NCI-H510A (cell line): ENCODE results near the gene HDAC9.
"Not testable (repeated sequence)": the region's sequence is repeated elsewhere in the genome, so short reads cannot be mapped to it uniquely, and the experiment has no call there.

Experiments
- DNase-seq: peaks from one replicate; lab custom pipeline; 2025; lab: John Stamatoyannopoulos, UW

HDAC9 gene

DNA sequence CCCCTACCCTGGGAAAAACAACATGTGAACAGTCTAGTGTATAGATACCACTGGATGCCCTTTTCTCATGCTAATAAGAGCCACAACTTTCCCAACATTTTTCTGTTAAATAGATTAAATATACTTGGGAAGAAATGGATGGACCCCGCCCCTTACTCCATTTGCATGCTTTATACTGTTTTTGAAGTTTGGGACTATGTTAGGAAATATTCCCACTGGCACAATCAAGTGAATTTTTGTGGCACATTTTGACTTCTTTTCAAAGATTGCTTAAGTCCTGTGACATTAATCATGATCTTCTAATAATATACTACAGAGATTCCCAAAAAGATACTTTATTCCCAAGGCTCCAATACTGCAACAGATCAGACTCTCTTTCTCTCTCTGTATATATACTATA, 405.3 kb downstream of the HDAC9 start:
- no peak for DNase-seq

DNA sequence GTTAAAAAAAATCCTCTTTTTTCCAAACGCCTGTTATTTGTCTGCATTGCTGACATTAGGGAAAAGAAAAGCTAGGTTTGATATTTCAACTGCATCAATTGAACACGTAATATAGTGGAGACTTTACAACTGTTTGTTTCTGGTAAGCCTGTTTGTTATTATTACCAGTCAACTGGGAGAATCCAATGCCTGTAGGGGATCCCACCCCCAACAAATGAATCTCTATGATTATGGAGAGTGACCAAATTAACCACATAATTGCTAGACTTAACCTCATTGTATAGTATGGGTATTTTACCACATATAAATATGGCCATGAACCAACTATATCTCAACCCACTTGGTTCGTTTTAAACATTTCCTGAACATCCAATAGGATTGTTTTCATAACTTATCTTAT, 405.8 kb downstream of the HDAC9 start:
- no peak for DNase-seq

DNA sequence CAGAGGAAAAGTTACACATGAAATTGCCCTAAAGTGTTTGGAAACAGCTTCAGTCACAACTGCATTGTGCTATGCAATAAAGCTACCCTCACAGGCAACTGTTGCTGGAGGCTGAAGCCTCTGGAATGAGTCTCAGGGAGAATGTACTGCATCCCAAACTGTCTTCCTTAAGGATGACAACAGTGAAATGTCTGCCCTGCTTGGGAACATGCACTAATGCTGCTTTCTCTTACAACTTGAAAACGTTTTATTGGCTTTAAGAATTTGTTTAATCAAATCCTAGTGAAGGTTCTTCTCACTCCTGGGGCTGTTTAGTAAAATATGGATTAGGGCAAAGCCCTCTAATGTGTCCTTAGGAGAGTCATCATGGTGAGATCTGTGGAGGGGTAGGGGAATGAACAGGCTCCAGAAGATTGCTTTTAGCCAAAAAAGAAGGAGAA, 406.5 kb downstream of the HDAC9 start:
- no peak for DNase-seq

DNA sequence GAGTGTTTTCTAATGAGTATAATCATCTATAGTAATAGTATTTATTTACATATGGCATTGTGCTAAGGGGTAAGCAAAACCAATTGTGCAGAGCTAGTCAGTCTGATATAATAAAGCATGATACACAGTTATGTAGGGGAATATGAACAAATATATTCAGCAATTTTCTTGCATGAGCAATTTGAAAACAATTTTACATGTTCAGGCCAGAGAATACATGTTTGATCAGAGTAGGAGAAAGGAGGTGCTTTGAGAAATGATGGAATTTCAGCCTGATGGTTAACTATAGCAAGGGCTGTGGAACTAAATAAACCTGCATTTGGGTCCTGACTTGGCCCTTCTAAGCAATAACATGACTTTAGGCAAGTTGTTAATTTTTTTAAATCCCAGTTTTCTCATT, 407.3 kb downstream of the HDAC9 start:
- DNase-seq: no peak

DNA sequence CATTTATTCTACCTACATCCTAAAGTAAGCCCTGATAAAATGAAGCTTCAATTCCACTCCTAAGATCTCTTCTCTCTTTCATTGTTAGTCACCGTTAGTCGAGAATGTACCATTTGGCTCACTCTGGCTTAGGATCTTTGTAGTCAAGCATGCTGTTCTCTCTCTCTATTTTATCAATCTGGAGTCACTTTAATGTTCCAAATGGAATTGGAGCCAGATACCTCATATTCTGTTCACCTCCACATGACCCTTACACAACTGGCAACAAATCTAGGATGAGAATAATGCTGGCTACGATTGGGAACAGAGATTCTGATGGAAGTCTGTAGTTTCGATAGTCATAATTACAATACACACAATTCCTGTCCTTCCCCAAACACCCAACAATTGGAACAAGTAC, 408.1 kb downstream of the HDAC9 start:
- no peak for DNase-seq

- no peak for DNase-seq
Measured at GRCh38 chr7:18905316-18905943, 409.9 kb downstream of the HDAC9 start.

- no peak for DNase-seq
Measured at GRCh38 chr7:18906901-18907300, 411.4 kb downstream of the HDAC9 start.

GRCh38 chr7:18913106-18913505, 417.6 kb downstream of the HDAC9 start:
- no peak for DNase-seq

- DNase-seq: no peak
Measured at GRCh38 chr7:18916826-18917225, 421.3 kb downstream of the HDAC9 start.

- no peak for DNase-seq
Measured at GRCh38 chr7:18927134-18927533, 431.6 kb downstream of the HDAC9 start.

GRCh38 chr7:18936265-18936664, 440.7 kb downstream of the HDAC9 start:
- no peak for DNase-seq

DNA sequence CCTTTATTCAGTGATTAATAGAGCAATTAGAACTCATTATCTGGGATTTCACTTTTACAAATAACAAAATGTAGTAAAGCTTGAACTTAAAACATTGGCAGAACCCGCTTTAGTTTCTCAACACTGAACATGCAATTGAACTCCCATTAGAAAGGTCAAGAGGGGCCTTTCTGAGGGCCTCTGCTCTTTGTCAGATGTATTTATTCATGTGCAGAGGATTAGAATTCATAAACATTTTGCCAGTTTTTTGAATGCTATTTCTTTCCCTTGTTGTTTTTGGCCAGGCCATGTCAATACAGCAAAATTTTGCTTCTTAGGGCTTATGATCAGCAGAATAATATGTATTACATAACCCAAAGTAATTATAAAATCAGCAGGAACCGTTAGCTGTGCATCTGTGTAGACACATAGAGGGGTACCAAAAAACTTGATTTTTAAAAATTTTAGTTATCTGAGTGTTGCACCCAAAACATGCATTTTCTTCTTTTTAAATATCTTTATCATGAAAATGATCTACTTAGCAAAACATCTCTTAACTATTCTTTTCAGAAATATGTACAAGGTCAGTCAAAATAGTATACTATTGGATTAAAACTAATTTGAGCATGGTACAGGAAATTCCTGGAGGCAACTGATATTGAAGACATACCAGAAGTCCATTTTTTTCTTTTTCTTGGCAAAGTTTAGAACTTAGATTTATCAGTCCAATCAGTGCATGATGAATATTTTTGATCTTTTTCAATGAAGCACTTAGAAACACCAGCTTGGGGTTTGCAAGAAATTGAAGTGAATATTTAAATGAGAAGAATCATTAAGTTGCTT, 444.4 kb downstream of the HDAC9 start:
- no peak for DNase-seq

DNA sequence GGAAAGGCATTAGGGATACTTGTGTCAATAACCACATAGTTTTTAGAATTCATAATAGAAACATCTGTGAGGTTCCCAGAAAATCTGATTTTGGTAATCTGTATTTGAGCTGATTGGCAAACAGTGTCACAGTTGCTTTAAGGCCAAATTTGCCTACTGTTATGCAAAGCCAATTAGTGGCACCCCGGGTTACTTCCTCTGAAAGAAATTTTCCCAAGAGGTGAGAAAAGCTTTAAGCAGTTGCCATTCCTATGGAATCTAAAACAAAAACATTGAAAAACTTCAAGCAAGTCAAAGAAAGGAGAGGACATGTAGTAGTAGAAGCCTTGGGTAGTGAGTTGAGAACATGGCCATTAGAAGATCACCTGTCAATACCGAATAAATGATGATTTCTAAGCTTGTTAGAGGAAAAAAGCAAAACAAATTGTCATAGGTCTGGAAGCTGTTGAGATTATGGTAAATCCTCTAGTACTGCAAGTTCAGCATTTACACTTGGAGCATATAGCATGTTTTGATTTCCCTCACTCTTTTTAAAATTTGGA, 445.1 kb downstream of the HDAC9 start:
- no peak for DNase-seq

- DNase-seq: no peak
Measured at GRCh38 chr7:18941207-18941606, 445.7 kb downstream of the HDAC9 start.

DNA sequence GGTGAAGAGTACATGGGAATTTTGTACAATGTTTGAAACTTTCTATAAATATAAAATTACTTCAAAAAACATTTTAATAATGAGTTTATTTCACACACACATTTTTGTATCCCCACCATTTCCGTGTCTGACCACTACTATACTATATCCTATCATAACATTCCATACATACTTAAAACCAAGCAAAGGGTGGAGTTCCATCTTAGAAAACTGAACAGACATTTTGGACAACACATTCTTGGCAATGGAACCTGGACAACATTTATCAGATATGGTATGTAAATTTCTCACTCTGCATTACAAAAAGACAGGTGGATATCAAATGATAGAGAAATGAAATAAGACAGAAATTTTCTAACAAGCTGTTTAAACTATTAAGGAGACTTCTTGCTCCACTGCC, 453.0 kb downstream of the HDAC9 start:
- DNase-seq: no peak

GRCh38 chr7:18952846-18953245, 457.3 kb downstream of the HDAC9 start:
- no peak for DNase-seq

DNA sequence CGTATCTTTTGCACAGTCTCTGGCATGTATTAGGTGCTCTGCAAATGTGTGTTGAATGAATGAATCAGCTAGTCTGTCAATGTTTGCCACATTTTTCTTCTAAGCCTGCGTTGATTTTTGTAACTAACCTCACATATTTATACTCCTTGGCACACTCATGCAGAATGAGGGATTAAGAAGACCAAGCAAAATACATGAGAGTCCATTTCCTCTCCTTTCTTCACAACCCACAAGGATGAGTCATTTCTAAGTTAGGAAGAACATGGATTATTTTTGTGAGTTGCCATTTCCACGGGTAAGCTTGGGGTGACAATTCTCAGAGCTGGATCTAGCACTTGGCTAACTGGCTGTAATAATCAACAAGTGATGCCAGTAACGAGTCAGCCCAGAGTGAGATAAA, 463.1 kb downstream of the HDAC9 start:
- no peak for DNase-seq

DNA sequence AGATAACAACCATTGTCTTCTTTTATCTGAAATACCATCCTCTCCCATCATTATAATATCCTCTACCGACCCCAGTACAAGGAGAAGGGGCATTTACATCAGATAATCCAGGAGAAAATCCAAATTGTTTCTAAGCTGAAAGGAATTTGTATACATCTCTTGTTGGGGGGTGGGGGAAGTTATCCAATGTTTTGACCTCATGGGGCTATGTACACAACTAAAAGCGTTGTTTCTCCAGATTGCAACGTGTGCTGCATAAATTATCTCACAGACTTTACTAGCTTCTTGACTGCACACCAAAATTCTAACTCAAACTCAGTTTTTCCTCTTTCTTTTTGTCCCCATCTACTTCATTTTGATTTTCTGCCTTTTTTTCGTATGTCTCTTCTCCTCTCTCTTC, 465.2 kb downstream of the HDAC9 start:
- no peak for DNase-seq

DNA sequence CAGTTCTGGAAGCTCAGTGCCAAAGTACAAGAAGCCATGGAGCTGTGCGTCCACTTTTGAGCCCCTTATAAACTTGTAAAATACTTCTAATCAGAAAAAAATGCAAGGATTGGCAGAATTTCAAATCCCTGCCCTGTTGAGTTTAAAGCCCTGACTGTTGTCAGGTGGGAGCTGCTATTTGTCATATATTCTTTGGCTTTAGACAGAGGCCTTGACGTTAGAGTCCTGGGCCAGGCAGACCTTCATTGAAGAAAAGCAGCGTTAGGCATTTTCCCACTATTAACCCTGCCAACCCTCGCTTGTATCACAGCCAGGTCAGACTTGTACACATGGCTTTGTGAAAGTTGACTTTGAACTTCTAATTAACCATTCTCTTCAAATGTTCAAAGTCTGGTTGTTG, 466.5 kb downstream of the HDAC9 start:
- no peak for DNase-seq

GRCh38 chr7:18965657-18966056, 470.1 kb downstream of the HDAC9 start:
- no peak for DNase-seq

DNA sequence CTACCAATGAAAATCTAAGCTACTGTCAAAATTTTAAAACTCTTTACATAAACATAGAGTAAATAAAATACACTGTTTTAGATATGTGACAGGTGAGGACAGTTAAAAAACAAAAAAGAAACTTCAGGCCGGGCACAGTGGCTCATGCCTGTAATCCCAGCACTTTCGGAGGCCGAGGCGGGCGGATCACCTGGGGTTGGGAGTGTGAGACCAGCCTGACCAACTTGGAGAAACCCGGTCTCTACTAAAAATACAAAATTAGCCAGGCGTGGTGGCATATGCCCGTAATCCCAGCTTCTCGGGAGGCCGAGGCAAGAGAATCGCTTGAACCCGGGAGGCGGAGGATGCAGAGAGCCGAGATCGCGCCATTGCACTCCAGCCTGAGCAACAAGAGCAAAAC, 472.2 kb downstream of the HDAC9 start:
- not testable (repeated sequence) for DNase-seq

GRCh38 chr7:18971839-18972238, 476.3 kb downstream of the HDAC9 start:
- DNase-seq: no peak

- no peak for DNase-seq
Measured at GRCh38 chr7:18974803-18975202, 479.3 kb downstream of the HDAC9 start.
